EH (cell line): ENCODE results near the gene CDC45.

Experiments
- DNase-seq: peaks from one replicate; pipeline ENCODE4 v3.0.0-alpha.2; 2015; ENCODE audit warnings: low read depth

CDC45 gene

GRCh38 chr22:19470010-19470409 is 9.7 kb upstream of the CDC45 start:
- DNase-seq: no peak

DNA sequence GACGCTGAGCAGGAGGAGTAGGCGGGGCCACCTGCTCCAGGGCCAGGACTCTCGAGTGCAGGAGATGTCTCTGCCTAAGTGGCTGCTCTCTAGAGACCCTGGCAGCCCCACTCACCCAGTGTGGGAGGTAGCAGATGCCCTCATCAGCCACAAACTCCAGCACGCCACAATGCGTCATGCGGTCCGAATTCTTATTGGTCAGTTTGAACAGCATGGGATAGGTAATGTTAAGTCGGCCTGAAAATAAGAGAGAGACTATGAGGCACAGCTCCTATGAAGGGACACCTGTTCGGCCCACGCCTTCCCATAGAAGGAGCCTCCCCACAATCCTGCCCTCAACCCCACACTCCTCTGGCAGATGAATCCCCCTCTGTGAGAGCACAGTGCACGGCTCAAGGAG is 8.1 kb upstream of the CDC45 start:
- no peak for DNase-seq

- no peak for DNase-seq
Measured at GRCh38 chr22:19472233-19472632, 7.5 kb upstream of the CDC45 start.

DNA sequence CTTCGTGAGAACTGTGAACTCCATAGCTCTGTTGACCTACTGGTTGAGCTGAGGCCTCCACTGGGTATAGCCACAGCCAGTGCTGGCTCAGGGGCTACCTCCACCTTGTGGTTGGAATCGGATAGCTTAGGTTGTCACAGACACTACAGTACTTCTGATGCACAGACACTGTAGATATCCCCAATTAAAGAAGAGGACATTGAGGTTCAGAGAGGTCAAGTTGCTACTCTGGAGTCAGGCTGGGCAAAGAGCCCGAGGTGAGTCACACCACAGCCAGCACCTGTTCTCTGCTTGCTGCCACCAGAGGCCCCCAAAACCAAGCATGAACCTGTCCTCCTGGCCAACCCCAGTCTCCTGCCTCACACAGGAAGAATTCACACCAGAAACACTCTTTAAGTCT is 6.1 kb upstream of the CDC45 start:
- DNase-seq: peak; percentile 6

GRCh38 chr22:19476023-19476422 is 3.7 kb upstream of the CDC45 start:
- no peak for DNase-seq

DNA sequence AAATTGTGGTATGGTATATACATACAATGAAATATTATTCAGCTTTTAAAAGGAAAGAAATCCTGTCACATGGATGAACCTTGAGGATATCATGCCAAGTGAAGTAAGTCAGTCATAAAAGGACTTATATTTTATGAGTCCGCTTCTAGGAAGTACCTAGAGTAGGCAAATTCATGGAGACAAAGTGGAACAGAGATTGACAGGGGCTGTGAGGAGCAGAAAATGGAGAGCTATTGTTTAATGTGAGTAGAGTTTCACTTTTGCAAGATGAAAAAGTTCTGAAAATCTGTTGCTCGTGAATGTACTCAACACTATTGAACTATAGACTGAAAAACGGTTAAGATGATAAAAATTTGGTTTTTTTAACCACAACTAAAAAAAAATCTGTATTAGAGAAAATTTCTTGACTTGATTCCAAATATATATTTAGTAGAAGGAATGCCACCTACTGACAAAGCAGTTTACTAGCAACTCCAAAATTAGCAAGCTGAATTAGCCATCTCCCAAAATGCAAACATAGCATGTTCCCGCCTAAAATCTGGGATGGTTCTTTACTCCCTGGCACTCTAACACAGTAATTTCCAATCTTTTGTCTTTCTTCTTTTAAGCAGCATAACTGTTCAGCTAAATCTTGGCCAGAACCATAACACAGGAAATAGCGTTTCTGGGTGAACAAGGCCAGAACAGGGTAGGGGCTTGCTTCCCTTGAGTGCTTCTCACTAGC is 2.2 kb upstream of the CDC45 start:
- peak; percentile 27 for DNase-seq

GRCh38 chr22:19478045-19478900 is 1.4 kb upstream of the CDC45 start:
- DNase-seq: no peak

DNA sequence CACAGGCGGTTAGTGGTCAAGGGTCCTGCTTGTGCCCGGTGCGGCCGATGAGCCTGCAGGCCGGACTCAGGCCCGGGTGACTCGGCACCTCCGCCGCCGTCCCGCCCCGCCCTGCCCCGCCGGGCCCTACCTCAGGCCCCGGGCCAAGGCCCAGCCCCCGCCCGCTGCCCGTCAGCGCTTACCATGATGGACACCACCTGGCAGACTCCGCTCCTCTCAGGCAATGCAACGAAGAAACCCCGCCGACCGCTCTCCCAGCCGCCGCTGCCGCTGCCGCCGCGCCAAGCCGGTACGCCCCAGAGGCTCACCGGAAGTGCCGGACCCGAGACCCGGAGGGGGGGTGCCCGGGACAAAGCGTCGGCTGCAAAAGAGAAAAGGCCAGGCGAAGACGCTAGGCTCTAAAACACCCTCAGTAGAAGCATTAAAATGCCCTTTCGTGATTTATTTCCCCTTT is 792 bp upstream of the CDC45 start, which contains the start of gene UFD1:
Gene UFD1, minus strand, starts transcription at position 293 of the 454 bp plus-strand sequence. Its CDS starts 108 bp downstream, at position 185.
- DNase-seq: peak; percentile 81

GRCh38 chr22:19480173-19480568 is 451 bp downstream of the CDC45 start:
- DNase-seq: no peak

DNA sequence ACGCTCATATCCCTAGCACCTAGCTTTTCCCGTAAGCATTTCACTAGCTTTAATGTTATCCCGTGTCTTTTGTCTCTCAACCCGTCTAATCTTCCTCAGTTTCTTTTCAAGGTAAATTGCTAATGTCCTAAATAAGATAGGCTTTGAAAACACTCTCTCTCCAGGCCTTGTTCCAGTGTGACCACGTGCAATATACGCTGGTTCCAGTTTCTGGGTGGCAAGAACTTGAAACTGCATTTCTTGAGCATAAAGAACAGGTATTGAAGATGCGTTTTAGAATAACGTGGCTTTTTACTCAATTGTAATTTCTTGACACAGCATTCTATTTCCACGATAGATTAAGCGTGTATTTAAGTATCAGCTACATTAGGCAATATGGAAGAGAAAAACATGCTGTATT is 1.1 kb downstream of the CDC45 start:
- DNase-seq: no peak

GRCh38 chr22:19482297-19482696 is 2.6 kb downstream of the CDC45 start:
- no peak for DNase-seq

DNA sequence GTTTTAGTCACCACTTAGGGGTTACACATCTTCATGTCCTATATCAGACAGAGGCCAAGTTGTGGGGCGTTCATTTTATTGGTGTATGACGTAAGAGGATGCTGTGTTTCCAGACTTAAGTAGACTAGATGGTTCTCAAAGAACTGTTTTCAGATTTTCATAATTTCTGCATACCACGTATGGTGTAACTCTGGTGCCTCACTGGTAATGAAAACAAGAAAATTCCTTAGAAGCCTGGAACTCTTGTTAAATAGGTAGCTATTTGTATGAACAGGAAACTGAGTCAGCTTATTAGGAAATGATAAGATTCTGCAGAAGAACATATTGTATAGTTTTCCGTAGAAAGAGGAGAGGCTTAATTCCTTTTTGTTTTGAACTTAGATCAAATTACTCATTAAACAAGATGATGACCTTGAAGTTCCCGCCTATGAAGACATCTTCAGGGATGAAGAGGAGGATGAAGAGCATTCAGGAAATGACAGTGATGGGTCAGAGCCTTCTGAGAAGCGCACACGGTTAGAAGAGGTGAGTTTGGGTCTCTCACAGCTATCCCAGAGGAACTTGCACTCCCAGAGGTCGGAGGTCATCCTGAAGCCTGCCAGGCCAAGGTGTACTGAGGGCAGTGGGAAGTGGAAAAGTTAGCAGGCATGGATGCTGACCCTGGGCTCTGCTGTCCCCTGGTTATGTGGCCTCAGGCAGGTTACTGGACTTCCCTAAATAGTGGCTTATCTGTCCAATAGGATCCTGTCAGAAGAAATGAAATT is 3.9 kb downstream of the CDC45 start:
- peak; percentile 91 for DNase-seq

- DNase-seq: no peak
Measured at GRCh38 chr22:19488285-19488684, 8.6 kb downstream of the CDC45 start.

DNA sequence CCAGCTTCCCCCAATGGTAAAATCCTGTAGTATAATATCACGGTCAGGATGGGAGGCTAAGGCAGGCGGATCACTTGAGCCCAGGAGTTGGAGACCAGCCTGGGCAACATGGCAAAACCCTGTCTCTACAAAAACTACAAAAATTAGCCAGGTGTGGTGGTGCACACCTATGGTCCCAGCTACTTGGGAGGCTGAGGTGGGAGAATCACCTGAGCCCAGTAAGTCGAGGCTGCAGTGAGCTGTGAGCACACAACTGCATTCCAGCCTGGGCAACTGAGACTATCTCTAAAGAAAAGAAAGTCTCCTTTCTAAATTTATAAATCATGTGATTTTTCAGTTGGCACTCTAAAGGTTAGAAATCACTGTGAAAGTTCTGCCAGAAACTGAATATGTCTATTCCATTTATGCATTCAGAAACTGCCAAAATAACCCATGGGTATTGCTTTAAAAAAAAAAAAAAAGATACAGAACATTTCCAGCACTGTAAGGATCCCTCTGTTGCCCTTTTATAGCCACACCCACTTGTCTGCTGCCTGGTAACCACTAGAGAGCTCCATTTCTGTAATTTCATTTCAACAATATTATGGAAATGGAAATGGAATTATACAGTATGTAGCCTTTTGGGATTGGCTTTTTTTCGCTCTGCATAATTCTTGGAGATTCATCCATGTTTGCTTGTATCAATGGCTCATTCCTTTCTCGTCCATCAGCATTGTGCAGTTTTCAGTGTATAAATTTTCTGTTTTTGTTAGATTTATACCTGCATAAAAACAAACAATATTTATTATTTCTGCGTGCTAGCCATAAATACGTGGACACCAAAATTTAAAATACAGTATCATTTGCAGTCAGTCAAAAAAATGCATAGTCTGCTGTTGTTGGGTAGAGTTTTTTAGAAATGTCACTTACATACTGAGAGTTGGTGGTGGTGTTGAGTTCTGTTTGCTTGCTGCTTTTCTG is 9.4 kb downstream of the CDC45 start:
- DNase-seq: peak; percentile 48

- no peak for DNase-seq
Measured at GRCh38 chr22:19490628-19491230, 11.0 kb downstream of the CDC45 start.

GRCh38 chr22:19492504-19493174 is 12.9 kb downstream of the CDC45 start:
- DNase-seq: no peak

- no peak for DNase-seq
Measured at GRCh38 chr22:19494001-19494560, 14.4 kb downstream of the CDC45 start.

- no peak for DNase-seq
Measured at GRCh38 chr22:19494676-19495173, 15.0 kb downstream of the CDC45 start.

GRCh38 chr22:19495562-19496323 is 16.0 kb downstream of the CDC45 start:
- peak; percentile 42 for DNase-seq
